SJCRH30 (cell line): ENCODE measurements around the gene IRX3. TPM values are rescaled to one million over a fixed set of nuclear protein-coding genes. Genes with fewer than 3 reads are reported as not detected.

ENCODE experiments used
- DNase-seq, 2 experiments: peaks; one replicate each; pipeline ENCODE4 v3.0.0-alpha.2; 2015 to 2020
- H3K27ac ChIP-seq: fragments of 250-450 bp; sonication (Bioruptor Pico); 2 replicates; pipeline ENCODE4 v1.5.1; 2020; ENCODE audit warnings: mild to moderate bottlenecking, moderate library complexity
- H3K27me3 ChIP-seq: fragments of 250-450 bp; sonication (Bioruptor Pico); 2 replicates; pipeline ENCODE4 v1.5.1; 2020; ENCODE audit warnings: mild to moderate bottlenecking, moderate library complexity
- H3K36me3 ChIP-seq: fragments of 250-450 bp; sonication (Bioruptor Pico); 2 replicates; pipeline ENCODE4 v1.5.1; 2020; ENCODE audit warnings: mild to moderate bottlenecking, moderate library complexity
- H3K4me1 ChIP-seq: fragments of 250-450 bp; sonication (Bioruptor Pico); 2 replicates; pipeline ENCODE4 v1.5.1; 2020; ENCODE audit warnings: mild to moderate bottlenecking, moderate library complexity
- H3K4me3 ChIP-seq: fragments of 250-450 bp; sonication (Bioruptor Pico); 2 replicates; pipeline ENCODE4 v1.5.1; 2020; ENCODE audit warnings: mild to moderate bottlenecking, moderate library complexity
- H3K9me3 ChIP-seq: fragments of 250-450 bp; sonication (Bioruptor Pico); replicated peaks from 2 replicates; pipeline ENCODE4 v1.5.1; 2020; ENCODE audit warnings: mild to moderate bottlenecking, moderate library complexity
- total RNA-seq: library from RNA; depleted of rRNA; stranded (reverse); fragments of >200 nt; shearing (Covaris generic); gene quantifications from 2 replicates; pipeline ENCODE4 v1.2.3, GENCODE V29; 2014; rRNA removed

The IRX3 gene
- 14.1 and 18.2 TPM in 2 replicates for total RNA-seq

DNA sequence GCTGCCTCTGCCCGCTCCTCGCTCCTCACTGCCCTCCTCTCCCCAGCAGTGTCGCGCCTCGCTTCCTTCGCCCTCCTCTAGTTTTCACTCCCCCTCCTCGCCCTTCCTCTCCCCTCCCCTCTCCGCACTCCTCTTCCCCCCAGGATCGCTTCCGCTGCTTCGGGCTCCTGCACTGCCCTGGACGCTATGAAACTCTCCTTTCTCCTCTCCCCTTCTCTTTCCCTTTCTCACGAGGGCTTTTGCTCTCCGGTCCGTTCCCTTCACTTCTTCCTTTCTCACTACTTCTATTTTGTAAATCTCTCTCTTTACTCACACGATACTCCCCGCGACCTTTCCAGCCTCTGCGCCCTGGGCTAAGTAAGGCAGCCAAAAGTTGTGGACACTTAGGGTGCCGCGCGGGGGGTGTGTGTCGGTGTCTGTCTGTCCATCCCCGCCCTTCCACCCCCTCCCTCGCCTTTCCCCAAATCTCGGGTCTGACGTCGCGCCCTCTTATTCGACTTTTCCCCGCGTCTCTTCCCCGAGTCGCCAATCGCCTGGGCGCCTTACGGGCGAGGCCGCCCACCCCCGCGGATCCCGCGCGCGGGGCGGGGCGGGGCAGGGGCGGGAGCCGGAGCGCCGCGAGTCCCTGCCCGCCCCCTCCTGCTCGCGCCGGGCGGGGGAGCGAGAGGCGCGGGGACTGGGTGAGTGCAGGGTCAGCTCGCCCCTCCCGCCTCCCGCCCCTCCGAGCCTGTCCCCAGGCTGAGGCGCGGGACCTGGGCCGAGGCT lies at the start of gene IRX3:
TSS of gene IRX3 (minus strand) at position 422 of the 765 bp plus-strand sequence. CDS start 737 bp downstream, outside the sequence.
- Histone ChIP-seq H3K4me1 (no peaks in the 10 kb centered on the region), H3K9me3 (no peaks in the 10 kb centered on the region), H3K4me3 (peak within 1 kb of the TSS; percentile 65), H3K27me3 (no peaks in the 10 kb centered on the region), H3K36me3 (peaks cover 13% of the 10 kb centered on the region), H3K27ac (peak within 1 kb of the TSS; percentile 91)
- peak; percentile 94 to 96 for DNase-seq

DNA sequence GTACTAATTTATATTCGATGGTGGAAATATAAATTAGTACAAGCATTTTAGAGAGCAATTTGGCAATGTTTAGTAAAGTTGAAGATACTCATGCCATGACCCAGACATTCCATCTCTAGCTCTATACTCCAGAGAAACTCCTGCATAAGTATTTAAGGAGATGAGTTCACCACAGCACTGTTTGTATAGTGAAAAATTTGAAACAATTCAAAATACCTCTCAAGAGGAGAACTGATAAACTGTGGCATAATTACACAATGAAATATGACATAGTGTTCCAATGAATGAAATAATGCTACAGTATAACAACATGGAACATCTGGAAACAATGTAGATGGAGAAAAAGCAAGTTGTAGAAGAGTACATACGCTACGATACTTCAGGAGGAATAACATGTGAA lies 48.6 kb upstream of the IRX3 start:
- Histone ChIP-seq H3K27me3 (no peaks in the 10 kb centered on the region), H3K4me1 (no peaks in the 10 kb centered on the region), H3K27ac (no peak overlapping the region), H3K36me3 (no peaks in the 10 kb centered on the region), H3K4me3 (no peak overlapping the region), H3K9me3 (no peaks in the 10 kb centered on the region)
- DNase-seq: no peak

DNA sequence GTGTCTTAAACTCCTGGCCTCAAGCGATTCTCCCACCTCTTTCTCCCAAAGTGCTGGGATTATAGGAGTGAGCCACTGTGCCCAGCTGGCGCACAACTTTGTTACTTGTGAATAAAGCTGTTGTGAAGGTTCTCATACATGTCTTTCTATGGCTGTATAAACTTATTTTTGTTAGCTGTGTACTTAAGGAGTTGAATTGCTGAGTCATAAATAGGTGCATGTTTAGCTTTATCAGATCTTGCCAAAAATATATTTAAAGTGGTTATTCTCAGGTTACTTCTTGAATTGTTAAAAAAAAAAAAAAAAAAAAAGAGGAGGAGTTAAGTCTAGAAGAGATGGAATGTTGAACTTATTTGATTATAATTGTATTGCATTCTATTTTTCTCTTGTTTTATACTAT lies 47.6 kb upstream of the IRX3 start:
- Histone ChIP-seq H3K9me3 (no peaks in the 10 kb centered on the region), H3K4me3 (no peak overlapping the region), H3K27me3 (no peaks in the 10 kb centered on the region), H3K36me3 (no peaks in the 10 kb centered on the region), H3K4me1 (no peaks in the 10 kb centered on the region), H3K27ac (no peak overlapping the region)
- no peak for DNase-seq

DNA sequence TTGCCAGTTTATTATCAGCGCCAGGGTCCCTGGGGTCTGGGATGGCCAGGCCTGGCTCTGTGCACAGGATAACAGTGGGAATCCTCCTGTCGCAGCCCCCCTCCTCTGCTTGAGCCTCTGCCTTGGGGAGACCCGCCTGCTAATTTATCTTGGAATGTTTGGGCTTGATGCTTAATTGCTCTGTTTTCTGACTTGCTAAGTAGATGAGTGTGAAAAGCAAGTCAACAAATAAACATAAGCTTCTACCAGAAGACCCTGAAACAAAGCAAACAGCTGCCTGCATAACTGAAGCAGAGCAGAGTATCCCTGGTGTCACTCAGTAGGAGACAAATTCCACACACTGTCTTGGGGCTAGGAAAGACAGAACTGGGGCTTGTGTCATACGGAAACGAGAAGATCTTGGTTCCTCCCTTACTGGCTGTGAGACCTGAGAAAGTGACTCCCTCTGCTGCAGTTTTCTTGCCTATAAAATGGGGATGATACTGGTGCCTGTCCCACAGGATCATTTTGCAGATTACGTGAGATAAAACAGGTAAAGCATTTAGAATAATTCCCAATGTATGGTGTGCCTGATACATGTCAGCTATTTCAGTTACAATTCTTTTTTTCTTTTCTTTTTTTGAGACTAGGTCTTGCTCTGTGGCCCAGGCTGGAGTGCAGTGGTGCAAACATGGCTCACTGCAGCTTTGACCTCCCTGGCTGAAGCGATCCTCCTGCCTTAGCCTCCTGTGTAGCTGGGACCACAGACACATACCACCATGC lies 44.8 kb upstream of the IRX3 start:
- no peaks in the 10 kb centered on the region for H3K4me1 ChIP-seq
- no peak overlapping the region for H3K27ac ChIP-seq
- no peaks in the 10 kb centered on the region for H3K27me3 ChIP-seq
- no peak overlapping the region for H3K4me3 ChIP-seq
- H3K36me3 ChIP-seq: no peaks in the 10 kb centered on the region
- H3K9me3 ChIP-seq: no peaks in the 10 kb centered on the region
- DNase-seq: no peak

DNA sequence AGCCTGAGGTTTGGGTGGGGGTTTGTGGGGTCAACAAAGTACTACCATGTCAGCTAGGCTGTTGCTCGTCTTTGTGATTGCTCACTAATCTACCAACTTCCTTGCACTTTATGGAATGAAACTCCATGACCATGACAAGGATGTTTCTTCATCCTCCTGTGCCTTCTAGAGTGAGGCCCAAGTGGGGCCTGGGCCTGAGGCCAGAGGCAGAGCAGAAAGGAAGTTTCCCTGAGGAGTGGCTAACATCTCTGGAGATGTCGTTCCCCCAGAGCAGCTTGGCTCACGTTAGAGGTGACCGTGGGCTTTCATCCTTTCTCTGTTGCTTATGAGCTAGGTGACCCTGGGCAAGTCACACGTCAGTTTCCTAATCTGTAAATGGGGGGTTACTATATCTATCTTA lies 41.0 kb upstream of the IRX3 start:
- Histone ChIP-seq H3K27me3 (no peaks in the 10 kb centered on the region), H3K9me3 (no peaks in the 10 kb centered on the region), H3K27ac (no peak overlapping the region), H3K4me1 (peaks cover 4% of the 10 kb centered on the region; the same call in 1 of the 2 replicates), H3K4me3 (no peak overlapping the region), H3K36me3 (no peaks in the 10 kb centered on the region)
- DNase-seq: no peak

DNA sequence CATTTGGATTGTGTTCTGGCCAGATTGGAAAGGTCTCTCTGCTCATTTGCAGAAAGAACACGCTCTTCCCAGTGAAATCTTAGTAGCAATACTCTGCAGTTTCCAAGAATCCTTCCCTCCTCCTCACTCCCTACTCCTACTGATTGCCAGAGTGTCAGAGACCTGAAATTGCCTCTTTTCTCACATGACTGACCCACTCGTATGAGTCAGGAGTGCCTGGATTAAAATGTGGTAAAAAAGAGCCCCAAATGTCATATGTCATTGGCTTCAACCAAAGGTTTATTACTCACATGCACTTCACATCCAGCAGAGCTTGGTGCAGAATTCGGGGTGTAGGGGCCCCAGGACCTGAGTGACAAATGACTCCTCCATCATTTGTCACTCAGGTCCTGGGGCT lies 39.7 kb upstream of the IRX3 start:
- Histone ChIP-seq H3K4me3 (no peak overlapping the region), H3K4me1 (peaks cover 4% of the 10 kb centered on the region; the same call in 1 of the 2 replicates), H3K27ac (no peak overlapping the region; the same call in 1 of the 2 replicates), H3K27me3 (no peaks in the 10 kb centered on the region), H3K9me3 (no peaks in the 10 kb centered on the region), H3K36me3 (no peaks in the 10 kb centered on the region)
- DNase-seq: peak in 1 of 2 experiments; percentile 11

DNA sequence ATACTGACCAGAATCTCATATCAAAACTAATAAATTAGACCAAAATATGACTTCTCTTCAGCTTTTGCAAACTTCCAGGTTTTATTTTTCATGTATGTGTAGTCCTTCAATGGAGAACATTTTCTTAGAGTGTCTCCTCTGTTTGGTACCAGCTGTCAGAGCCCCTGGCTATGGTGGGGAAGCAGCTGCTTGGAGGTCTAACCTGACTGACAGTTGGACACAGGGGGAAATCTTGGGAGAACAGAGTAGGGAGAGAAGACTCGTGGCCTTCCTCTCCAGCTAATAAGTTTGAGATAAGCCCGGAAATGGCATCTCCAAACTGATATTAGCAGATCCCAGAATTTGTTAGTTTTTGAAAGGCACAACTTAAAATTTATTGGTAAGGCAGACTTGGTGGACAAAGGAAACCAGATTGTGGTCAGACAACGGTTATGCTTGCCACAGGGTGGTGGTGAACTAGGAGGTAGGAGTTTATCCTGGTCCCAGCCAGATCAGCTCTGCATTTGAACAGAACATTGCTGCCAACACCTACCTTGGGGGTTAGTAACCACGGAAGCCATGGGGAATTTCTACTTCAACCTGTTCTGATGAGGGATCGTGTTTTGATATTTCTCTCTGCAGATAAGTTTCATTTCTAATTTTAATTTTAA lies 39.2 kb upstream of the IRX3 start:
- DNase-seq: peak; percentile 27 to 48
- H3K9me3 ChIP-seq: no peaks in the 10 kb centered on the region
- H3K4me1 ChIP-seq: peaks cover 4% of the 10 kb centered on the region; the same call in 1 of the 2 replicates
- no peaks in the 10 kb centered on the region for H3K36me3 ChIP-seq
- H3K27ac ChIP-seq: no peak overlapping the region; the same call in 1 of the 2 replicates
- no peak overlapping the region for H3K4me3 ChIP-seq
- no peaks in the 10 kb centered on the region for H3K27me3 ChIP-seq

DNA sequence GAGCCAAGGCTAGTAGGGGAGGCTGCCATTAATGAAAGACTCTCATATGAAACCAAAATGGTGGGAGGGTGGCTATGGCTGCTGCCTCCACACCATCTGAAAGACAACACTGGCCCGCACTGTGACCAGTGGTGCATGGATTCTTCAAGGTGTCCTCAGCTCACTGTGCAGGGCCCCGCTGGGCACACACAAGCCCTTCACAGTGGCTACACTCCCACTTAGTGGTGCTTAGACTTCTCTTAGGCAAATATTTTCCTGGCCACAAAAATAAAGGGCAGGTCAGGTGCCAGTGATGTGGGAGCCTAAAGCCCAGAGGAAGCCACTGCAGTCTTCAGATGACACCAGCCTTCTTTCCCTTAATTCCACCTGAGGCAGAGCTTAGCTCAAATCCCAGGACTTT lies 38.1 kb upstream of the IRX3 start:
- Histone ChIP-seq H3K36me3 (no peaks in the 10 kb centered on the region), H3K4me1 (peaks cover 4% of the 10 kb centered on the region; the same call in 1 of the 2 replicates), H3K27me3 (no peaks in the 10 kb centered on the region), H3K9me3 (no peaks in the 10 kb centered on the region), H3K27ac (no peak overlapping the region), H3K4me3 (no peak overlapping the region)
- DNase-seq: no peak

DNA sequence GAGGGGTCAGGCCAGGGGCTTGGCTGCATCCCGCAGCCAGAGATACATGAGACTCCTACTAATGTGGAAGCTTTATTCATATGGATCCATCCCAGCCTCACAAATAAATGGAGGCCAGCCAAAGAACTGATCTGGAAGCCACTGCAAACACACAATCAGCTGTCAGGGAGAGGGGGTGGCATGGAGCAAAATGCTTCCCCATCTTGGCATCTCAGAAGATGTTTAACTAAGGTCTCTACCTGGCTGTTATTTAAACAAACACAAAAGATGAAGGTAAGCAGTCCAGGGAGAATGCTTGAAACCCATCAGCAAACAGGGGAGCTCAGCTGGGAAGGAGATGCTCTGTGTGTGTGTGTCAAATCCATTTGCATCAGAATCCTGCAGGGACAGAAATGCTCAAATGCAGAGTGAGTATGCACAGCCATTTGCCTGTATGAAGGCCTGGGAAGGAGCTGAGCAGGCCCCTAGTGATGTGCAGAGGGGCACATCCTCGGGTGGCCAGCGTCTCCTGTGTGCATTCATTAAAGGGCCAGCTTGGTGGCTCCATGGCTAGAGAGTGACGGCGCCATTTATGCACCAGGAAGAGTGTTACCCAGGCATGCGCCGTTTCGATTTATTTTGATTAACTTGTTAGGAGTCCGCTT lies 34.2 kb upstream of the IRX3 start:
- Histone ChIP-seq H3K4me1 (0 out of 2 replicates have a peak, but pooled peaks cover 4% of the 10 kb centered on the region), H3K9me3 (no peaks in the 10 kb centered on the region), H3K27ac (no peak overlapping the region), H3K4me3 (no peak overlapping the region), H3K27me3 (no peaks in the 10 kb centered on the region), H3K36me3 (no peaks in the 10 kb centered on the region)
- no peak for DNase-seq

DNA sequence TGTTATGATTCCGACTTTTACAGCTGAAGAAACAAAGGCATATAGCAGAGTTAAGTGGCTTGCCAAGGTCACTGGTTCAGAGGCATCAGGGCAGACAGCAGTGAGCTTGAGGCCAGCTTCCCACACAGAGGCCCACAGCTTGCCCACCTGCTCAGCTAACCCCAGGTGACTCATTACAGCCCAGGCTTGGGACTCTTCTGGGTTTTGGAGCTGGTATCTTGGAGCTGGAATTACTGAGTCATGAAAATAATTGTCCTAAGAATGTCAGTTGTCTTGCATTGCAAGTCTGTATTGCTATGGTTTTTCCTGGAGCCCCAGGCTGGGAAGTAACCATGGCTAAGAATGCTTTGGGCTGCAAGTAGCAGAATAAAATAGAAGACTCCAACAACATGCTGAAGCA lies 32.4 kb upstream of the IRX3 start:
- no peaks in the 10 kb centered on the region for H3K9me3 ChIP-seq
- H3K4me3 ChIP-seq: no peak overlapping the region
- DNase-seq: no peak
- no peaks in the 10 kb centered on the region for H3K36me3 ChIP-seq
- no peaks in the 10 kb centered on the region for H3K4me1 ChIP-seq
- peaks cover 4% of the 10 kb centered on the region; the same call in 1 of the 2 replicates for H3K27me3 ChIP-seq
- H3K27ac ChIP-seq: no peak overlapping the region

DNA sequence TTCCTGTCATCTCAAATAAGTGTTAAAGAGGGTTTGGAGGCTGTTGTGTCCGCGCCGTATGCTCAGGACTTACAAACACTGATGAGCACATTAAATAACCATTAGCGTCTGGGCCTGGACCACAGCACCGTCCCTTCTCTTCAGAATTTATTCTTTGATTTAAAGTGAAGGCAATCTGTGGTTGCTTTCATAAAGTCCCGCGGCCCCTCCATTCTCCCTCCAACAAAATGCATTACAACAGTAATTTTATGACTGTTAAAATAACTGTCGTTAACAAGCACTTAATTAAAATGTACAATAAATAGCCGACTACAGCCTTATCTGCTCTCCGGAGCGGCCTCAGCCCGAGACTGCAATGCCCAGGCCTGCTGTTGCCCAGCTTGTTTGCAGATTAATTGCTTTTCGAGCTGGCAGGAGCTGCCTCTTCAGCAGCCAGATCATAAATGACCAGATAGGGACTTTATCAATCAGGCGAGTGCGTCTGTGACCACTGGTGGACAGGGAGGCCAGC lies 30.6 kb upstream of the IRX3 start:
- Histone ChIP-seq H3K36me3 (no peaks in the 10 kb centered on the region), H3K27ac (no peak overlapping the region), H3K4me3 (no peak overlapping the region), H3K4me1 (no peaks in the 10 kb centered on the region), H3K27me3 (peaks cover 4% of the 10 kb centered on the region; the same call in 1 of the 2 replicates), H3K9me3 (no peaks in the 10 kb centered on the region)
- DNase-seq: no peak

DNA sequence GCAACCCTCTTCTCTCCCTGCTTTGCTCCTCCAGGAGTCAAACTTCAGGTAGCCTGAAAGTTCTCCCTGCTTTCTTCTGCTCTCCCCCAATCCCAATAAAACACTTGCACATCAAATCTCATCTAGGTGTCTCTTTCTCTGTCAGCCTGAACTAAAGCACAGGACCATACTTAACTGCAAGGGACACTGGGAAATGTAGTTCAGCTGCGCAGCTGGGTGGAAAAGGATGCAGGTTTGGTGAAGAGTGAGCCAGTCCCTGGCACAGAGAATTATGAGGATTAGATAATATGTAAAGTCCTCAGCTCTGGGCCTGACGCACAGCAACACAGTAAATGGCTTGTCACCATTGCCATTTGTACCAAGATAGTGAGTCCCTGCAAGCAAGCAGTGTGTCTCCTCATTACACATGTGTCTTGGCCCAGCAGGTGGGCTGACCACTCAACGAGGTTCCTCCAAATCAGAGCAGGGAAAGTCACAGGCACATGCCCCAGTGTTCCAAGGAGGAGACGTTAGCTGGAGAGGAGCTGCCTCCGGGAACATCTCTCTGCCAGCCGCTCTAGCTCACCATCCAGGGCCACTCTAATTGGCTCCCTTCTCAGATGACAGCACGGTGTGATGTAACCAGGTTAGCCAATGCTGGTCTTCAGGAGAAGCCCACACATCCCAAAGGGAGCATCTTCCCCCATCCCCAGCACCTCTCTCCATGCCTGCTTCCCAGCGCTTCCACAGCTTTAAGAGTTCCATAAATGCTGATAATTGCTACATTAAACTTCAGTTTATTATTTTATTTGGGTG lies 29.7 kb upstream of the IRX3 start:
- DNase-seq: no peak
- Histone ChIP-seq H3K4me3 (no peak overlapping the region), H3K9me3 (no peaks in the 10 kb centered on the region), H3K27me3 (peaks cover 4% of the 10 kb centered on the region; the same call in 1 of the 2 replicates), H3K4me1 (no peaks in the 10 kb centered on the region), H3K36me3 (no peaks in the 10 kb centered on the region), H3K27ac (no peak overlapping the region)

DNA sequence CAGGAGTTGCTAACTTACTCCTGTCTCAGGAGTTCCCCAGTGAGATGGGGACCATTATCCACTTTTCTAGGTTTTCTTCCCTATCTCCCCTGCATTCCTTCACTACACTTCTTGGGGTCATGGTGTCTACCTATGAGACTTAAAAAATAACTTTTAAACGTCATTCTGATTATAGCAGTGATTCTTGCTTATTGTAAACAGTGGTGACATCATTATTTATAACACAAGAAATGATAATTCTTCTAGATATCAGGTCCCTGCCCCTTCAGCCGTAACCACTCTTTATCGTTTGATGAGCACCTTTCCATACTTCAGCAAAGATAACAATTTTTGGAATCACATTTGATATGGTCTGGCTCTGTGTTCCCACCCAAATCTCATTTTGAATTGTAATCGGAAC lies 27.2 kb upstream of the IRX3 start:
- no peaks in the 10 kb centered on the region for H3K36me3 ChIP-seq
- DNase-seq: no peak
- no peaks in the 10 kb centered on the region for H3K9me3 ChIP-seq
- H3K4me3 ChIP-seq: no peak overlapping the region
- H3K27ac ChIP-seq: no peak overlapping the region
- H3K27me3 ChIP-seq: peaks cover 4% of the 10 kb centered on the region; the same call in 1 of the 2 replicates
- no peaks in the 10 kb centered on the region for H3K4me1 ChIP-seq
